Measurements from ENCODE around the gene STK32C.

GRCh38 chr10:132319853-132320653 is 12.3 kb upstream of the STK32C start:
- TF ChIP-seq CTCF (IDR thresholded peaks at IDR 0.05) = no peak
- TF ChIP-seq POLR2A (IDR thresholded peaks at IDR 0.05) = no peak
